Stimulated activated CD4-positive, alpha-beta T cell treated with anti-CD3 and anti-CD28 coated beads, Interleukin-4, amount 100 ng/mL, for 4 hours (primary cell): ENCODE data around the gene RNU6-7.

Experiments used
- DNase-seq, 2 experiments: peaks; one replicate each; pipeline ENCODE4 v3.0.0-alpha.2; 2020

RNU6-7 gene

DNA sequence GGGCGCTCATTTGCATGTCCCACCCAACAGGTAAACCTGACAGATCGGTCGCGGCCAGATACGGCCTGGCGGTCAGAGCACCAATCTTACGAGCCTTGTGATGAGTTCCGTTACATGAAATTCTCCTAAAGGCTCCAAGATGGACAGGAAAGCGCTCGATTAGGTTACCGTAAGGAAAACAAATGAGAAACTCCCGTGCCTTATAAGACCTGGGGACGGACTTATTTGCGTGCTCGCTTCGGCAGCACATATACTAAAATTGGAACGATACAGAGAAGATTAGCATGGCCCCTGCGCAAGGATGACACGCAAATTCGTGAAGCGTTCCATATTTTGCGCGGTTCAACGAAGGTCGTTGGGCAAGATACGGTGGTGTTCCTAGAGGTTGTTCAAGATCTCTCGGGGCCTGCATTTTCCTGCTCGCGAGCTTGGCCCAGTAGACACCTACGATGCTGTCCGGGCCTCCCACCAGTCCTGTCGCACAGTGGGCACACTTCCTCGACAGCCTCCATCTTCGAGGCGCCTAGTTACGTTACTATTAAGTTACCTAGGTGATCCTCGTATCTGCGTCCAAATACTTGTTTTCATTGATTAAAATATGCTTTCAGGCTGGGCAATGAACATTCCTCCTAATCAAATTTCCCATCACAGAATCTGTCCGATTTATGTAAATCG is at the start of gene RNU6-7:
Gene RNU6-7, plus strand, starts transcription at position 230 of the 675 bp plus-strand sequence.
- peak; percentile 16 to 19 for DNase-seq

DNA sequence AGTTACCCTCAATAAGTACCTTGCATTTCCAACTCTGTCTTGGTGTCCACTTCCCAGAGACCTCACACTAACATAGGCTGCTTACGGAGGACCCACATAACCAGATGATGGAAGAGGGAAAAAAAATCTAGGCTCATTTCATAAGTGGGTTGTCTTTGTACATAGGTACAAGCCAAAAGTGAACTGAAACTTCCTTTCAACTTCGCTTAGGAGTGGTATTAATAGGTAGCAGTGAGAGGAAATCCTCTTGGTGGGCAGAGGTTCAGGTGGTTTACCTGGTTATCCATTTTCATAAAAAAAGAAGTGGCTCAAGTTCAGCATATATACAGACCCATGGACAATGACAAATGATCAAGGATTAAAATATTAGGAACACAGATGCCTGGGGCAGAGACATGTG is 35.8 kb upstream of the RNU6-7 start:
- DNase-seq: no peak

DNA sequence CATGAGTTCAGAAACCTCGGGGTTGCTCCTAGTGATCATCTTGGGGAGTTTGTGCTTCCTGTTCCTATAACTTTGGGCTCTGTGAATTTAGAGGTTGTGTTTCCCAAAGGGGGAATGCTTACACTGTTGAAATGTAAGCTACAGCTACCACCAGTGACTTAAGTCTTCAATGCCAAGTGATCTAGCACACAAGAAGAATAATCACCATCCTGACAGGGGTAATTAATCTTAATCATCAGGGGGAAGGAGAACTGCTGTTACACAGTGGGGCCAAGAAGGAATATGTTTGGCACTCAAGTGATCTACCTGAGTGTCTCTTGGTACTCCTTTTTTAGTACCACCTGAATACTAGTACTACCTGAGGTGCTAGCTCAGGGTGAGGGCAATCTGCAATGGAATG is 34.9 kb upstream of the RNU6-7 start:
- DNase-seq: no peak

DNA sequence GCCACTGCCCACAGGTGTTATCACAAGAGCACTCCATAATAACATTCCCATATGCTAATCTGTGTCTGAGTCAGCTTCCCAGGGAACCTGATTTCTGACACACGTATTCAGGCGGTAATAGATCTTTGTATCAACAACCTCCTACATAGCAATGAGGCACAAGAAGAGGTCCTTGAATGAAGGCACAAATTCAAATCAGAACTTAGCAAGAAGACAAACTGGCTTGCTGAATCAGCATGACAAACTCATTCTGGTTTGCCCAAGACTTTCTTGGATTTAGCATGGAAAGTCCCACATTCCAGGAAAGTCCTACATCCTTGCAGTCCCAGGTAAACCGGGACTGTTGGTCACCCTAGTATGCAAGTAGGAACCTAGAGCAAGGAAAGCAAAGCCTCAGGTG is 33.9 kb upstream of the RNU6-7 start:
- no peak for DNase-seq

DNA sequence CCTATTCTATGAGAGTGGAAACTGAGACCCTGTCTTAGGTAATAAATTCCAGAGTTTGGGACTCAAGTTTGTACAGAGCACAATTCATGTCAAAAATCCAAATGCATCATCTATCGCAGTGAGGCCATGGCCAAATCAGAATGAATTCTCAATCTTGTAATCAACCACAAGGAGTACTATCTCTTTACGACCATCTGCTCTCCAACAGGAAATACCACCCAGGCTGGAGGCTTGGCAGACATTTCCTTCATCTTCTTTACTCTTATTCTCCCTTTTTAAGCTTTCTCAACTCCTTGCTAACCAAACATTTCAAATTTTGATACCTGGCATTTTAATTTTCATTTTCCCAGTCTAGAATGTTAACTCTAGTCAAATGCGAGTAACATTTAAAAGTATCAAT is 32.7 kb upstream of the RNU6-7 start:
- DNase-seq: no peak

DNA sequence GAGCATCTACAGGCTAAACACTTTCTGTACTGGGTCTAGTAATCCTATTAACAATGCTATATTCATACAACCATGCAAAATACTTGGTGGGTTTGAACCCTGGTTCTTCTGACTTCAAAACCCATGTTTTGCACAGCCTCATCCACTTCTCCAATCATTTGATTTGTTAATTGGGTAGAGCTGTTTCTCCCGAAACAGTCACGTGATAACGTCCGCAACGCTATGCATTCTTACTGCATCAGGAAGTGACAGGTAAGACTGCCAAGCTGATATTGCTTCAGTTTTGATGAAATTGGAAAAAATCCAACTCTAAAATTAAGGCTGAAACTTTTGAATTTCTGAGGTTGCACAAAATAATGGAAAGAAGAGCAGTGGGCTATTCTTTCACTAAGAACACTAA is 30.4 kb upstream of the RNU6-7 start:
- no peak for DNase-seq

DNA sequence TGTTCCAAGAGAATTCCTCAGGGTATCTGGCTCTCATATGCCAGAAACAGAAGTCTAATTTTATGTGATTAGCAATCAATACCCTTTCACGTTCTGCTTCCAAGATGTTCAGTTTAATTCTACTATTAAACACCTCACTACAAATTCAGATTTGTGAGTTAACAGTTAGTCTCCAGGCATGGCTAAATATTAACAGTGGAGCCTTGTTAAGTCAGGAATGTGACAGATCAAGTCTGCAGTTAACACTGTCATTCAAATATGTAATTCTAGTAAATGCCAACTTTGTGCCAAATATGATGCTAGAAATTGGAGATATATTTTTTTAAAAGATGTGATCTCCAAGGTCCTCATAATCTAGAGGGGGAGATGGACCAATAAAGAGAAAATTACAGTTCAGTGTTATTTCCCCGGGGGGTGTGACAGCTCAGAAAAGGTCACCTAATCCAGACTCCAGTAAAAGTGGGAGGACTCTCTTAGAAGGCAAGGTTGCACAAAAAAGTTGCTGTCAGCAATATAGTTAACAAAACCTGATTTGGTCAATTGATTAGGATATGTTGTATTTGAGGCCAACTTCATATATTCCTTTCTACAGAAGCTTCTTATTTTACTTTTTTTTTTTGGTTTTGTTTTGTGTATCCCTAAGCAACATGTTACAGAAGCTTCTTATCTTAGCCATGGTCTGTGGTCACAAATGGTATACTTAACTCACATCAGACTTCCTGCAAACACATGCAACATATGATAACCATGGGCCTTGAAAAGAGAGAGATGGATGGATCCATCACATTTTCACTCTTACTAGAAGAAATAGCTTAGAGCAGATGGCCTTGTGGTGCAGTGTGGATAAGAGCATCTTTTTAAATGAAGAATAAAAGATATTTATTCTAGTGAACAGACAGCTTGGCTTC is 18.4 kb upstream of the RNU6-7 start:
- no peak for DNase-seq

DNA sequence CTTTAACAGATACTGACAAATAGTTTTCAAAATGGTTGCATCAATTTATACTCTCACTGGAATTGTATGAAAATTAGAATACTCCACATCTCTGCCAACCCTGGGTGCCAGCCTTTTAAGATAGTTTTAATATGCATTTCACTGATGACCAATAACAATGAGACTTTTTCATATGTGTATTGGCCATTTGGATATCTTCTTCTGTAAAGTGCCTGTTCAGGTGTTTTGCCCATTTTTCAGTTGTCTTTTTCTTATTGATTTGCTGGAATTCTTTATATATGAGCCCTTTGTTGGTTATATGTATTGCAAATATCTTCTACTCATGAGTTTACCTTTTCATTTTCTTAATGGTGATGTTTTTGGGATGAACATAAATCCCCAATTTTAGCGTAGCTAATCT is 16.7 kb upstream of the RNU6-7 start:
- DNase-seq: no peak

DNA sequence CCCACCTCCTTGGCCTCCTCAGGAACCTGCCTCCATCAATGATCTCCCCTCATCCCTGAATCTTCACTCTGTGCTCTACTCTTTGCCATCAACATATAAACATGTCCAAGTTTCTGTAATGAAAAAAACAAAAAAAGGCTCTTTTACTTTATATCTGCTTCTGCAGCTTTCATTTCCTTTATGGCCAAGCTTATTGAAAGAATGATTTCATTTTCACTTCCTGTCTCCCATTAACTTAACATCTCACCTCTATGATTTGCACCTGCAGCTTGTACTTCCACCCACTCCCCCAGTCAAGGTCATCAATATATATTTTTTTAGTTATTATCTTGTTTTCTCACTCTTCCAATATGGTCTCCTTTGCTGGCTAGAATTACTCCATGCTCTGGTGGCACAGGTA is 15.6 kb upstream of the RNU6-7 start:
- no peak for DNase-seq

DNA sequence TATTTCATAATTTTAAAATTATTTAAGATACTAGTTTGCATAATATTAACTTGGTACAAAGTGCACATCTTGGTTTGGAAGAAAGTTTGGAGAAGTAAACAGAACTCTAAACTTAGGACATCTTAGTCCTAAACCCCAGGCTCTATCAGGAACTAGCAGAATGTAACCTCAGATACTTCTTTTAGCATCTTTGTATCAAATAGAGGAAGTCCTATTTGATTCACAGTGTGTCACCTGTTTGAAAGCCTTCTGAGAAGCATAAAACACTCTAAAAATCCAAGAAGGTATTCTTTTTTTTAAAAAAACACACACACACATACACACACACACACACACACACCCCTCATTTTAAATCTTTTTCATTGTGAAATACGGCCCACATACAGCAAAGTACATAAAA is 12.0 kb upstream of the RNU6-7 start:
- no peak for DNase-seq

DNA sequence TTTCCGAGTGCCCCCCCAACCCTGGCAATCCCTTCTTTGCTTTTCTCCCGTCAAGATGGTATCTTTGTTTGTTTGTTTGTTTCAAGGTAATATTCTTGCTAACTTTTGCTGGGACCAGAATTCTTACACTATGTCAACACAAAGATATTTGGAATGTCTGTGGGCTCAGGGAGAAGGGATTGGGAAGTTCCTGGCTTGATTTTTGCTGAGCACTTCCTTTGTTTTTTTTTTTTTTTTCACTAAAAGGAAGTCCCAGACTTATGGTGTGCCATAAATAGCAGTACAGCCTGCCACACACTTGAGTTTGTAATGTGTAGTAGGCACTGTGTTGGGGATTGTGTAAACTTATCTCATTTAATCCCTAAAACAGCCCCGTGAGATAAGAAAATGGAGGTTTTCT is 11.2 kb upstream of the RNU6-7 start:
- no peak for DNase-seq

DNA sequence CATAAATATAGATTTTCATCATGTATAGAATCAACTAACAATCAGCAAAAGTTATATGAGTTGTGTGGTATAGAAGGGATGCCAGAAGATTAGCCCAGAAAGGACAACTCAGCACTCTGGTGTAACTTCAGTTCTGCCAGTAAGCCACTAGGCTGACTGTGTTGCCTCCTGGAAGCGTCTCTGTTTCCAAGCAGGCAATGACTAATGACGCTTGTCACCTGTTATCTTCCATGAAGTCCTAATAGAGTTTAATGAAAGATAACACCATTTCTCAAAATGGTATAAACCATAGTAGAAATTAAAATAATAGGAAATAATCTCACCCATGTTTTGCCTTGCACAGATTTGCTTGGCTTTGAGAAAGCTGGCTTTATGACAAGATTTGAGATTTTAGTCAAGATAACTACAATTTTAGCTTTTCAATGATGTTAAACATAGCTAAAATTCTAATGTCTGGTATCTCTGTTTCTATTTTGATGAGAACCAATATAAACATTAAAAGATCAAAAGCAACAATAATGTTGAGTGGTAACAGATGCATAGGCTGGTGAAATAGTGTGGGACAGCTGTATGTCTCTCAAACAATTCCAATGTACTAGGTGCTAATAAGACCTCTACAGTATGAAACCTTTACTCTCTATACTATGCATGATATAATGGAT is 9.0 kb upstream of the RNU6-7 start:
- DNase-seq: no peak

DNA sequence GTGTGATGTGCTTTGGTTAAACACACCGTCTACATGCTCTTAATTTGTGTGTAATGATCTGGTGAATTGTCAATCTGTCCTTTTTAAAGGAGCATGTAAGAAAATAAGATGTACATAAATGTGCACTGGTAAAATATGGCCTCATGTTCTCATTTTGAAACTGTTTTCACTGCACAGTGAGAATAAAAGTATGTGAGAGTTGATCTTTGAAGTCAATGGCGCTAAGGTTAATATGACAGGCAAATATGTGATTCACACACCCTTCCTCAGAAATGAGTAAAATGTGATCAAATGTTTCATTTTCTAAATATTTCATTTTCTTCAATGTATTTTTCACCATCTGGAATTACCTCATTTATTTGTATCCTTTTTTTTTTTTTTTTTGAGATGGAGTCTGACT is 8.3 kb upstream of the RNU6-7 start:
- no peak for DNase-seq

DNA sequence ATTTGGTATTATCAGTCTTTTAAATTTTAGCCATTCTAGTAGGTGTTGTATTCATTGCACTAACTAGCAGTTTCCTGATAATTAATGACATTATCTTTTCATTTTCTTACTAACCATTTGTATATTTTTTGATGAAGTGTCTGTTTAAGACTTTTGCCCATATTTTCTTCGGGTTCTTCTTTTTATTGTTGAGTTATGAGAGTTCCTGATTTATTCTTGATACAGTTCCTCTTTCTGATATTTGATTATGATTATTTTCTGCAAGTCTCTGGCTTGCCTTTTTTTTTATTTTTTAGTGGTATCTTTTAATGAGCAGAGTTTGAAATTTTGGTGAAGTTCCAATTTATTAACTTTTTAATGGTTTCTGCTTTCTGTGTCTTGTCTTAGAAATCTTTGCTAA is 6.2 kb upstream of the RNU6-7 start:
- DNase-seq: no peak

DNA sequence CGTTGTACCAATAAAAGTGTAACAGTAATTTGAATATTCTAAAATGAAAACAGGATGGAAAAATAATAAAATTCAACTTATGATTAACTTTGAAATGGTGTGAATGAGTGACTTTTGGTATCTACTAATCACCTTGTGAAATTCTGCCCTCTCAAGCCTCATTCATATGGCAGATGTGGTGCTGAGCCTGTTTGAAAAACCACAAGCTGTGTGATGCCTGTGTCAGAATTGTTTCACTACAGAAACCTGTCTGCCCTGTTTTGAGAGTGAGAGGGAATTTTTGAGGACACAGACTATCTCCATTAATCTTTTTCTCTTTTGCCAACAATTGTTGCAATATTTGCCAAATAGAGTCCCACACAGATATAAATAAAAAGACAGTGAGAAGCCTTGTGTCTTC is 3.9 kb upstream of the RNU6-7 start:
- no peak for DNase-seq

DNA sequence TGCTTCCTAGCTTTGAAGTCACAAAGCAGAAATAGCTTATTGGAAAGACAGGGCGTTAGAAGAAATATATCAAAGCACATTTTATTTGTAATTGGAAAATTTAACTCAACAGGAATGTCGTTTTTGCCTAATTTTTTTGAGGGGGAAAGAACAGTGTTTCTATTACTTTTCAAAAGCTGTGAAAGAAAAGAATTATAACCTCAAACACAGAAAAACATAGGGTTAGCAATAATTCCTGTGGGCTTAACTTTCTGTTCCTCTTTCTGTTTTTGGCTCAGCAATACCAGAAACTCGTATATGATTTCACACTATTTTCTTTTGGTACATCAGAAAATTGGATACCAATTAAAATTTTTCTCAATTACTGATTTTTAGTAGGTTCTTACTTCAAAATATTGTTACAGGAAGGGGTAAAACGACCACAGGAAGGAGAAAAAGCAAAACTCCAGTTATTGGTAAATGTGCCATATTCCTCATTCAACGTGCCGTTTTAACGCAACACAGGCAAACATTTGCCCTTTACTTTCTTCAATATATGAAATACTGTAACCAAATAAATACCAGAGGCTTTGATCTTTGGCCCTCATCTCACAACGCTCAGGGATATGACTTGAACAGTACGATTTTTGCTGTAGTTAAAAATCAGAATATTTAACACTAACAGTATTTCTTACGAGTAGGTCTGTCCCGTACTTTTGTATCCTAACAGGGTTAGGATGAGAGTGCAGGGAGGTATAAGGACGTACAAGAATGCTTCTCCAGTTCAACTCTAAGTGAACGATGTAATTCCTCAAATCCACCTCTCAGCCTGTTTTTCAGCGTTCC is 1.3 kb upstream of the RNU6-7 start:
- no peak for DNase-seq

DNA sequence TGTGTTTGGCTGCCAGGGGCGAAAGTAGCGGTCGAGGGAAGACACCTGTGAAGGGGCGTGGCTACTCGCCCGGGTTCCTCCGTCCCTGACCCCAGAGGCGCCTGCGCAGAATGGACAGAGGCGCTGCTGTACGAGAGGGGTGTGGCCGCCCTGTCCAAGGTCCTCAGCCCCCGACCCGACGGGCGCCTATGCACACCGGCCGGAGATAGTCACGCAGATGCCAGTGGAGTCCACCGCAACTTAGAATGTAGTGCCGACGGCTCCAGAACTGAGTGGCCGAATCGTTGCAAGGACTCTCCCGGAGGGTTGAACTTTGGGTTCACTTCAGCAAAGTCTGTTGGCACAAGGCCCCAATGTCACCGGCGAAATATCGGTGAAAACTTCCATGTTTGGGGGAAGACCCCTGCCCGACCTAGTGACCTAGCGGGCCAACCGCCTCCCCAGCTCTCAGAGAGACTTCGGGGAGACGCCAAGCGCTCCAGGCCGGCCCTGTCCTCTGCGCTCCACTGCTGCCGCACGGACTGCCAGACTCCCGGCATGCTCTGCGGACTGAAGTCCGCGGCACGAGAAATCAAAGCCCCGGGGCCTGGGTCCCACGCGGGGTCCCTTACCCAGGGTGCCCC is 541 bp upstream of the RNU6-7 start:
- peak; percentile 71 to 76 for DNase-seq

DNA sequence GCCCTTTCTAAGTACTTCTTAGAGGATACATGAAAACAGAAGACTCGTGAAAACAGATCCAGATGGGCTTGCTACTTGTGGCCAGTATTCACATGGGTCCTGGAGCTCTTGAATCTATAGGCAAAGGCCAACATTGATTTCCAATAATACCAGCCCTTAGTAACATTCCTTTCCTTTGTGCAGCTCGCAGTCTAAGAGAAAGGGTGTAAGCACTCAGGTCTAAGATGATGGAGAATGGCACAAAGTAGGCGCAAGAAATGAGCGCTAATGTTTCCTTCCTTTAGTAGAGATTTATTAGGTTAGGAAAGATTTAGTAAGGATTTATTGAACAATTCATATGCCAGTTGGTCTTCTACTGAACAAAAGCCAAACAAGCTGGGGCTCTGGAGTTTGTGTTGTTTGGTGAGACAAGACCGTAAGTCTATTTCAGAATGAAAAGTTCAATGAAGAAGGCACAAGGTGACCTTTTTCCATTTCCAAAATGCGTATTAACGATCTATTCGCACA is 699 bp downstream of the RNU6-7 start:
- no peak for DNase-seq

DNA sequence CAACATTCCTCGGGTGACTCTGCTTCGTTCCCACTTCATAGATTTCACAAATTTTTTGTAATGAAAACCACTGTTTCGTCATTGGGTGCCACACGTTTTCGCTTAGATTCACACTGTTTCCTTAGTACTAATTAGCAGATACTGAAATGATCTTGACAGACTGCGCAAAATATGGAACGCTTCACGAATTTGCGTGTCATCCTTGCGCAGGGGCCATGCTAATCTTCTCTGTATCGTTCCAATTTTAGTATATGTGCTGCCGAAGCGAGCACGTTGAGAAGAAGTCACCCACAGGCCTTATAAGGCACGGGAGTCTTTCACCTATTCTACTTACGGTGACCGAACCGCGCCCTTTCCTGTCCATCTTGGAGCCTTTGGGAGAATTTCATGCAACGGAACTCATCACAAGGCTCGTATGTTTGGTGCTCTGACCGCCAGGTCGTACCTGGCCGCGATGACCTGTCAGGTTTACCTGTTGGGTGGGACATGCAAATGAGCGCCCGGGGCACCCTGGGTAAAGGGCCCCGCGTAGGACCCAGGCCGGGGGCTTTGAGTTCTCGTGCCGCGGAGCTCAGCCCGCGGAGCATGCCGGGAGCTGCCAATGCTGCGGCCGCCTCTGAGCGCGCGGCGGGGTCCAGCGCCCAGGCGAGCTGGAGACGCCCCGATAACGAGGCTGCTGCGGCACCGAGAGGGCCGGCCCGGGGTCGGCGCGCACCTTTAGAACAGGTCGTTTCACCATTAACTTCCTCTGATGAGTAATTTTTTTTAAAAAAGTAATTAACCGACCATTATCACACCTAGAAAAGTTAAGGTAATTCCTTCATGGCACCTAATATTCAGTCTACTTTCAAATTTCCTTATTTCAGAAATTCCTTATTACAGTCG is 1.4 kb downstream of the RNU6-7 start, which contains the start of gene RNU6-8:
Gene RNU6-8, minus strand, starts transcription at position 272 of the 885 bp plus-strand sequence.
- DNase-seq: peak; percentile 84 to 89

DNA sequence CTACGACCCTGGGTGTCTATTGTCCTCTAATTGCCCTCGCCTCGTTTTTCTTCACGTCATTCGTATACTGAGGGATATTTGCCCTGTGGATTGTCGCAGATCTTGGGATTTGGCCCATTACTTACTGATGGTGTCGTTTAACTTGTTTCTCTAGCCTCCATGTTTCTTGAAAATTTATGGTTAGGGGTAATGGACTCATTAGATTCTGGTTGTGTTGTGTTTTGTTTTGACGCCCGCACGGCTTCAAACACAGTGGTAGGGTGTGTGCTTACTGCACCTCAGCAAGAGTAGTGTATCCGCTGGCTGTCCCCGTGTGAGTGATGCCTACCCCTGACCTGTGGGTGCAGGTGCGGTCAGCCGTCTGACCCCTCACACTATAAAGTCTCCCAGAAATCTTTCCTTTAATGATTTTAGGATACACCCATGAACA is 2.1 kb downstream of the RNU6-7 start:
- peak in 1 of 2 experiments; percentile 5 for DNase-seq

DNA sequence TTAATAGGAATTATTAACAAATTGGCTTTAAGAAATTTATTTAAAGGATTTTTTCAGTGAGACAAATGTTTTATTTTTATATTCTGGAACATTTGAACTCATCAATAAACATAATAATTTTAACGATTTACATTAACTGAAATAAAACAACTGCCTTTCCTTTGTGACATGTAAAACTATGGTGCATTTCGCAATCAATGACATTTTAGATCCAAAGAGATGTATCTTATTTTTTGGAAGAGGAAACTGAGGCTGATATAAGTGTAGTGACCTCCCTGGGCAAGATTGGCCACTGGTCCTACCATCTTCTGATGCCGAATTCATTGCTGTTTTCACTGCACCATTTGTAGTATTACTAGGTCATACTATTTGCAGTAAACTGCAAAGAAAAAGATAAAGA is 3.7 kb downstream of the RNU6-7 start:
- DNase-seq: no peak
